HepG2 (cell line): ENCODE data around the gene SOCS7. TPM values are rescaled to one million over a fixed set of nuclear protein-coding genes. Genes with fewer than 3 reads are reported as not detected.

ENCODE experiments used
- ATAC-seq: fragments of 200-7000 bp; cut with Tn5 transposase; 3 replicates; pipeline ENCODE4 v1.9.1; 2020; ENCODE audit warnings: mild to moderate bottlenecking, moderate library complexity
- BruUV-seq: library from RNA; stranded (reverse); fragments of 400-500 nt; replicated peaks from 2 replicates; lab custom pipeline; 2021; lab: Mats Ljungman, UMichigan
- CTCF ChIA-PET: fragments of 300-600 bp; formaldehyde crosslinking; extraction: SDS; loops from one replicate; lab custom pipeline; 2021; ENCODE audit warnings: low total read pairs, inconsistent platforms, low intra/inter-chr PET ratio; lab: Yijun Ruan, JAX
- POLR2A ChIA-PET: fragments of 350-600 bp; sonication (Branson Sonifier 250); formaldehyde crosslinking; loops from one replicate; lab custom pipeline; 2020; ENCODE audit warnings: antibody characterized with exemption, inconsistent platforms; lab: Yijun Ruan, JAX
- DNase-seq: peaks from one replicate; pipeline ENCODE4 v3.0.0-alpha.2; 2015; ENCODE audit warnings: low spot score
- FAIRE-seq: peaks from 3 replicates; lab custom pipeline; 2011; peaks lifted over from hg19 to GRCh38; lab: Jason Lieb, UNC
- H2AFZ ChIP-seq: one replicate; pipeline ENCODE4 v1.6.1; 2011; ENCODE audit warnings: low read length, inconsistent platforms
- H3K27ac ChIP-seq: fragments of 300-600 bp; 3 replicates; pipeline ENCODE4 v1.8.0; 2011; ENCODE audit warnings: mixed run types, mild to moderate bottlenecking, mixed read lengths, low read length, inconsistent platforms; ENCODE audit not compliant: insufficient read depth; ENCODE audit errors: extremely low read length
- H3K27me3 ChIP-seq, 2 experiments: fragments of 200-600 bp in 1 of 2; 2 replicates in 1 of 2; 3 replicates in 1 of 2; pipeline versions ENCODE4 v1.6.0 to v1.8.0; 2011; ENCODE audit warnings: low read length in 2 of 2, mild to moderate bottlenecking in 2 of 2, moderate library complexity in 2 of 2, inconsistent platforms in 1 of 2; ENCODE audit not compliant: insufficient read depth in 2 of 2, control insufficient read depth in 1 of 2
- H3K36me3 ChIP-seq, 2 experiments: fragments of 200-600 bp in 1 of 2; replicated peaks in 1 of 2; 2 replicates in 1 of 2; 3 replicates in 1 of 2; pipeline versions ENCODE4 v1.5.1 to v1.8.0; 2011; ENCODE audit warnings: low read length in 2 of 2, inconsistent platforms in 1 of 2; ENCODE audit not compliant: insufficient read depth in 2 of 2, control insufficient read depth in 1 of 2
- H3K4me1 ChIP-seq: 2 replicates; pipeline ENCODE4 v1.5.1; 2012; ENCODE audit warnings: low read length, inconsistent platforms; ENCODE audit not compliant: insufficient read depth
- H3K4me2 ChIP-seq: 2 replicates; pipeline ENCODE4 v1.6.0; 2011; ENCODE audit warnings: low read depth, low read length, inconsistent platforms
- H3K4me3 ChIP-seq, 3 experiments: fragments of 200-600 bp in 1 of 3; sonication (generic), shearing (Covaris generic) in 1 of 3; replicated peaks in 1 of 3; 2 replicates each; pipeline ENCODE4 v1.5.1; 2011 to 2016; ENCODE audit warnings: low read length in 3 of 3, inconsistent platforms in 2 of 3, low read depth in 2 of 3, mild to moderate bottlenecking in 2 of 3, control low read depth in 1 of 3, mixed read lengths in 1 of 3; ENCODE audit not compliant: insufficient read depth in 1 of 3
- H3K79me2 ChIP-seq: one replicate; pipeline ENCODE4 v1.6.1; 2011; ENCODE audit warnings: low read length, inconsistent platforms; ENCODE audit not compliant: insufficient read depth
- H3K9ac ChIP-seq: 2 replicates; pipeline ENCODE4 v1.6.0; 2011; ENCODE audit warnings: mild to moderate bottlenecking, low read depth, low read length, inconsistent platforms; ENCODE audit not compliant: insufficient read depth
- H3K9me3 ChIP-seq: 2 replicates; pipeline ENCODE4 v1.5.1; 2012; ENCODE audit warnings: mild to moderate bottlenecking, low read length
- H4K20me1 ChIP-seq: 2 replicates; pipeline ENCODE4 v1.6.0; 2011; ENCODE audit warnings: inconsistent platforms, mild to moderate bottlenecking, low read length, moderate library complexity; ENCODE audit not compliant: insufficient read depth
- FOXA3 ChIP-seq: IDR thresholded peaks from 2 replicates; pipeline ENCODE4 v1.6.1; 2016; ENCODE audit warnings: missing genetic modification reagents, missing compliant biosample characterization
- MED8 ChIP-seq: sonication (generic); formaldehyde crosslinking; IDR thresholded peaks from 2 replicates; pipeline ENCODE4 v1.8.1; 2023; ENCODE audit warnings: mild to moderate bottlenecking, missing genetic modification reagents; ENCODE audit not compliant: insufficient replicate concordance
- MLXIP ChIP-seq: sonication (generic); formaldehyde crosslinking; IDR thresholded peaks from 2 replicates; pipeline ENCODE4 v1.9.0; 2021; ENCODE audit warnings: missing genetic modification reagents, borderline replicate concordance
- NFE2 ChIP-seq: sonication (generic); formaldehyde crosslinking; IDR thresholded peaks from 2 replicates; pipeline ENCODE4 v1.4.0; 2020; ENCODE audit warnings: missing genetic modification reagents
- NR2F2 ChIP-seq: IDR thresholded peaks from 2 replicates; pipeline ENCODE4 v1.6.1; 2012; ENCODE audit warnings: low read depth, inconsistent platforms, borderline replicate concordance
- PREB ChIP-seq: sonication (generic); formaldehyde crosslinking; IDR thresholded peaks from 2 replicates; pipeline ENCODE4 v1.4.0; 2020; ENCODE audit warnings: missing genetic modification reagents
- SMYD3 ChIP-seq: sonication (generic); formaldehyde crosslinking; IDR thresholded peaks from 2 replicates; pipeline ENCODE4 v1.8.1; 2023; ENCODE audit warnings: mild to moderate bottlenecking, missing genetic modification reagents
- SOX5 ChIP-seq: IDR thresholded peaks from 2 replicates; pipeline ENCODE4 v1.6.1; 2016; ENCODE audit warnings: borderline replicate concordance
- ZBTB7A ChIP-seq: sonication (generic); formaldehyde crosslinking; IDR thresholded peaks from 2 replicates; pipeline ENCODE4 v1.8.0; 2022; ENCODE audit warnings: mild to moderate bottlenecking, missing genetic modification reagents
- ZFP37 ChIP-seq: sonication (generic); formaldehyde crosslinking; IDR thresholded peaks from 2 replicates; pipeline ENCODE4 v1.4.0; 2020; ENCODE audit warnings: missing genetic modification reagents, borderline replicate concordance
- ZNF431 ChIP-seq: sonication (generic); formaldehyde crosslinking; IDR thresholded peaks from 2 replicates; pipeline ENCODE4 v1.9.0; 2022; ENCODE audit warnings: missing genetic modification reagents, low read depth, mild to moderate bottlenecking, borderline replicate concordance
- ZNF513 ChIP-seq: sonication (generic); formaldehyde crosslinking; conservative IDR thresholded peaks from 2 replicates; pipeline ENCODE4 v1.5.0; 2020; ENCODE audit warnings: missing genetic modification reagents
- ZNF615 ChIP-seq: sonication (generic); formaldehyde crosslinking; IDR thresholded peaks from 2 replicates; pipeline ENCODE4 v1.5.0; 2020; ENCODE audit warnings: mild to moderate bottlenecking, missing genetic modification reagents, borderline replicate concordance
- ZNF619 ChIP-seq: sonication (generic); formaldehyde crosslinking; IDR thresholded peaks from 2 replicates; pipeline ENCODE4 v1.4.0; 2020; ENCODE audit warnings: mild to moderate bottlenecking, missing genetic modification reagents
- ZNF737 ChIP-seq: sonication (generic); formaldehyde crosslinking; IDR thresholded peaks from 2 replicates; pipeline ENCODE4 v1.5.0; 2020; ENCODE audit warnings: missing genetic modification reagents, mild to moderate bottlenecking, borderline replicate concordance
- ZNF775 ChIP-seq: sonication (generic); formaldehyde crosslinking; IDR thresholded peaks from 2 replicates; pipeline ENCODE4 v1.4.0; 2020; ENCODE audit warnings: missing genetic modification reagents, mild to moderate bottlenecking, moderate library complexity, borderline replicate concordance
- WGBS: methylation state at CpG from one replicate; pipeline ENCODE4 v1.1.6; 2017; ENCODE audit warnings: low lambda C conversion rate; 5-methylcytosine and 5-hydroxymethylcytosine counted together
- in situ Hi-C: cut with HindIII; loops from 2 replicates; pipeline ENCODE4 v1.10.0; 2017; ENCODE audit warnings: low pct_unique_long_range_greater_than_20kb; ENCODE audit not compliant: extremely low pct_ligation_motif_present
- intact Hi-C: fragments of 100-400 bp; cut with micrococcal nuclease; formaldehyde crosslinking; loops from one replicate; pipeline ENCODE4 v1.10.0; 2022; ENCODE audit not compliant: unreplicated experiment
- polyA plus RNA-seq, 8 experiments: library from polyadenylated mRNA; depleted of rRNA in 3 of 8; stranded (reverse) in 7 of 8; unstranded in 1 of 8; fragments of >200 nt; fragmentation: Illumina TruSeq in 4 of 8; extraction: Trizol in 4 of 8; gene quantifications; 2 replicates each; pipeline versions ENCODE4 v1.2.1 to v1.2.3, GENCODE V29; 2011 to 2016; ENCODE audit warnings: low read depth in 4 of 8, missing spikeins in 1 of 8, mixed read lengths in 1 of 8; ENCODE audit not compliant: insufficient read depth in 1 of 8
- total RNA-seq, 5 experiments: library from RNA; depleted of rRNA; stranded (reverse); fragments of >200 nt; fragmentation: Illumina TruSeq; extraction: Trizol; gene quantifications; 2 replicates each; pipeline ENCODE4 v1.2.3, GENCODE V29; 2016; ENCODE audit warnings: low read depth in 1 of 5

SOCS7 gene
- total and polyA plus RNA-seq, 2 of the 13 experiments (the other 11 are each of a cell fraction or from before 2014, with no cell fraction given) = 19.2 to 24.2 TPM

GRCh38 chr17:38358586-38359513, 7.2 kb downstream of the SOCS7 start (continued):
- TF ChIP-seq ZNF431 (CRISPR knock-in tag) (no peak), ZNF775 (CRISPR knock-in tag) (no peak), MED8 (no peak), FOXA3 (CRISPR knock-in tag) (no peak)

GRCh38 chr17:38361694-38362465, 10.2 kb downstream of the SOCS7 start:
- no TSS peak for BruUV-seq
- no peak overlapping the region for H3K4me2 ChIP-seq
- H2AFZ ChIP-seq = no peak overlapping the region
- intact Hi-C loops (no loop called here), in situ Hi-C loops (no loop called here)
- peaks cover 17 to 51% of the 10 kb centered on the region in 2 experiments for H3K36me3 ChIP-seq
- CTCF ChIA-PET = no interaction called here
- peaks cover 47% of the 10 kb centered on the region for H3K79me2 ChIP-seq
- H3K27ac ChIP-seq = no peak overlapping the region
- H4K20me1 ChIP-seq = no peaks in the 10 kb centered on the region
- H3K4me1 ChIP-seq = peaks cover 32% of the 10 kb centered on the region
- FAIRE-seq = no peak
- over 99% methylated on average over 5 of the region's 5 CpGs for WGBS
- no peak for ATAC-seq
- H3K27me3 ChIP-seq = no peaks in the 10 kb centered on the region
- POLR2A ChIA-PET = interaction anchor here (0.6 to 1.4 kb wide), 2 partner anchors 10 to 37 kb away, joined by 3 to 6 read pairs; partner anchors contain the start of gene SOCS7
- no peaks in the 10 kb centered on the region for H3K9me3 ChIP-seq
- no peak overlapping the region for H3K4me3 ChIP-seq
- DNase-seq = no peak
- H3K9ac ChIP-seq = no peak overlapping the region
- TF ChIP-seq ZNF737 (no peak), PREB (CRISPR knock-in tag) (no peak), NFE2 (CRISPR knock-in tag) (no peak), NR2F2 (no peak), MLXIP (CRISPR knock-in tag) (no peak), ZBTB7A (CRISPR knock-in tag) (no peak), SOX5 (no peak), ZNF615 (CRISPR knock-in tag) (no peak), ZFP37 (CRISPR knock-in tag) (no peak), SMYD3 (no peak), ZNF513 (CRISPR knock-in tag) (no peak), ZNF619 (CRISPR knock-in tag) (no peak)
